GM12873 (cell line): Measurements from ENCODE around the gene NPM3.

Source experiments
- TF ChIP-seq, protein P1 (sequence below): IDR thresholded peaks from 2 replicates; pipeline ENCODE4 v1.5.1; 2012; ENCODE audit warnings: low read depth, mild to moderate bottlenecking, moderate library complexity, low read length, control low read depth; ENCODE audit not compliant: insufficient read depth; ENCODE audit errors: missing control alignments

The NPM3 gene

DNA sequence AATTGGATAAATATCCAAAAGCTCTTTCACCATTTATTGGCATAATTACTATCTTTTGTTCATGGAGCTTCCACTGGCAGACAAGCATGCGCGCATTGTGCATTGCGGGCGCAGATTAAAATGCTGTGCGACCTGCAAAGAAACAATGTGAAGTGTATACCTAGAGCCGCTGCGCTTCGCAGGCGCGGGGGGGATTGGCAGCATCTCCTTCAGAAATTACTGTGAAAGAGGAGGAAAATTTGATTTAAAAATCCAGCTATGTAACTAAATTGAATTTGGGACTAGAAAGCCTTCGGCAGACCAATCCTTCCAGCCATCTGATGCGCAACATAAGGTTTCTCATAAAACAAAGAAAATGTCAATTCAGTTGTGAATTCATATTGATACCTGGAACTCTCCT lies 10.3 kb upstream of the NPM3 start:
- TF ChIP-seq, protein P1, sequence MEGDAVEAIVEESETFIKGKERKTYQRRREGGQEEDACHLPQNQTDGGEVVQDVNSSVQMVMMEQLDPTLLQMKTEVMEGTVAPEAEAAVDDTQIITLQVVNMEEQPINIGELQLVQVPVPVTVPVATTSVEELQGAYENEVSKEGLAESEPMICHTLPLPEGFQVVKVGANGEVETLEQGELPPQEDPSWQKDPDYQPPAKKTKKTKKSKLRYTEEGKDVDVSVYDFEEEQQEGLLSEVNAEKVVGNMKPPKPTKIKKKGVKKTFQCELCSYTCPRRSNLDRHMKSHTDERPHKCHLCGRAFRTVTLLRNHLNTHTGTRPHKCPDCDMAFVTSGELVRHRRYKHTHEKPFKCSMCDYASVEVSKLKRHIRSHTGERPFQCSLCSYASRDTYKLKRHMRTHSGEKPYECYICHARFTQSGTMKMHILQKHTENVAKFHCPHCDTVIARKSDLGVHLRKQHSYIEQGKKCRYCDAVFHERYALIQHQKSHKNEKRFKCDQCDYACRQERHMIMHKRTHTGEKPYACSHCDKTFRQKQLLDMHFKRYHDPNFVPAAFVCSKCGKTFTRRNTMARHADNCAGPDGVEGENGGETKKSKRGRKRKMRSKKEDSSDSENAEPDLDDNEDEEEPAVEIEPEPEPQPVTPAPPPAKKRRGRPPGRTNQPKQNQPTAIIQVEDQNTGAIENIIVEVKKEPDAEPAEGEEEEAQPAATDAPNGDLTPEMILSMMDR, result no peak

DNA sequence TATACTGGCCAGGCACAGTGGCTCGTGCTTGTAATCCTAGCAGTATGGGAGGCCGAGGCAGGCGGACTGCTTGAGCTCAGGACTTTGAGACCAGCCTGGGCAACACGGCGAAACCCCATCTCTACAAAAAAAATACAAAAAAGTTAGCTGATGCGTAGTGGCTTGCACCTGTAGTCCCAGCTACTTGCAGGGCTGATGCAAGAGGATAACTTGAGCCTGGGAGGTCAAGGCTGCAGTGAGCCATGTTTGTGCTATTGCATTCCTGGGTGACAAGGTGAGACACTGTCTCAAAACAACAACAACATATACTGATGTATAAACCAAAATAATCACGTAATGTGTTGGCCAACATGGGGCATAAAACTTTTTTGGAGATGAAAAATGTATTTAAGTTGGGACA lies 6.4 kb upstream of the NPM3 start:
- TF ChIP-seq, protein P1, result no peak

DNA sequence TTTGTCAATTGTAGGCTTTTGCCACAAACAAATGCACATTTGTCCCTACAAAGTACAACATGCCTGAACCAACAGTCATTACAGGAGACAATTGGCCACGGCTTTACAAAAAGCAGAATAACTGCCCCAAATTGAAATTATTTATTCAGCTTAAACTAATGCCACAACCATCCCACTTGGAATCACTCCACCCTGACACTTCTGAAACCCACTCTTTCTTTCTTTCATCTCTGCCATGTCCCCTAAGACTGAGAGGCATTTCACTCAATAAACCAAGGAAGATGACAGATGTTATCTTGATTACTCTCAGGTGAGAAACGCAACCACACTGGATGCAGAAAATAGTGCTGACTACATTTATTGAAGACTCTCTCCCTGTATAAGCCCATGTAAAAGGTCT lies 2.6 kb upstream of the NPM3 start:
- TF ChIP-seq, protein P1, result no peak

DNA sequence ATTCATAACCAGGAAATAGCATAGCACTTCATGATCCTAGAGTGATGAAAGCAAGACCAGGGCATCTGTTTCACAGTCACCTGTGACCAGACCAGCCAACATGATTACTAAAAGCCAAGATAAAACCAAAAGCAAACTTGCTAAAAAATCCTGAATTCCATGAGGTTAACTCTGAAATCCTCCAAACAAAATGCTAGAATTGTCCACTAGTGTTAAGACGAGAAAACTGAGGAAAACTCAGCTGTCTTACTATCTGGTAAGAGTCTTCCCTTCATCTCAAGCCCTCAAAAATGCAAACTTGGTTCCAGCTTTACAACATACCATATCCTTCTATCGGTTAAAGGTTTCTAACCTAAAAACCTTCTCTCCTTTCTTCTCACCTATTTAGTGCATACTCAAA lies 1.3 kb upstream of the NPM3 start:
- TF ChIP-seq, protein P1, result no peak

DNA sequence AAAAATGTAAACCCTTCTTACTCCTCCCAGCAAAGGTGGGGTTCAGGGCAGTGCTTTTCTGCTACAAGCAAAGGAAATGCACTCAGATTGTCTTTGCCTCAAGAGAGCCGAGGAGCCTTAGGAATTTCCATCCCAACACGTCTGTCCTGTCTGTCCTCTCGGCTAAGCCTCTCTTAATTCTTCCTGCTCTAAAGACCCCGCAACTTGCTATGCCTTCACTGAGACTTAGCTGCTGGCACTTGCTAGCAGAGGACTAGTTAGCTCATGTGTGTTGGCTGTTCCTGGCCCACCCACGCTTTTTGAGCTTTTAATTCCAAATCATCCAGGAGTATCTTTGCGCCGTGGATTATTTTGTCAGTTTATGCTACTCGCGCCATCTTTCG lies 481 bp upstream of the NPM3 start:
- TF ChIP-seq, protein P1, result no peak

DNA sequence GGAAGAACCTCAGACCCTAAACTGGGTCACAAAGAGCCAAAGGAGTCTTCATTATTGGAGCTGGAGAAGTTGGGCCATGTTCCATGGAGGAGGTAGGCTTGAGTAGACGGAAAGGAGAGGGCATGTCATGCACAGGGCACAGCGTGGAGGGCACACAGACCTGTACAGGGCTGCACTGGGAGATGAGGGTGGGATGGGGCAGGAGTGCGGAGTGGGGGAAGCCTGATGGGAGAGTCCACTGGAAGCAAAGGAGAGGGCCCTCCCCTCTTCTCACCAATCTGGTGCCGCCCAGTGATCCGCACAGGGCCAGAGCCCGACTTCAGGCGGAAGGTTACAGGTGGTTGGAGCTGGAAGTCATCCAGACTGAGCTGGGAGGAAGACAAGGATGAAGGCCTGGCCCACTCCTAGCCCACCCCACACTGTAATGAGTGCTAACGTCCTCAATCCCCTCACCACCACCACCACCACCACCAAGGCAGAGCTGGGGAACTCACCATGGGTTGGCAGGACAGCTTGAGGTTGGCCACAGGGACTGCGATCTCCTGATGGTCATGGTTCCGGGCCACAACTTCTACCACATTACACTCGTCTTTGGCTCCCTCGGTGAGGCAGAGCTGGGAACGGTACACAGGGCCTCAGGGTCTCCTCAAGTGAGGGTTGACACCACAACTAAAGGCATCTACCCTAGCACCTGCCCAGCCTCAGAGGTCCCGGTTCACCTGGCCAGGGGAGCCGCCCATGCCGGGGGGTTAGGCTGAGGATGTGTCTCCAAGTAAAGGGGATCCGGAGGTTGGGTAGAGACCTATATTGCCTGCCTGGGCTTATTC lies 1.0 kb downstream of the NPM3 start:
- TF ChIP-seq, protein P1, result no peak

DNA sequence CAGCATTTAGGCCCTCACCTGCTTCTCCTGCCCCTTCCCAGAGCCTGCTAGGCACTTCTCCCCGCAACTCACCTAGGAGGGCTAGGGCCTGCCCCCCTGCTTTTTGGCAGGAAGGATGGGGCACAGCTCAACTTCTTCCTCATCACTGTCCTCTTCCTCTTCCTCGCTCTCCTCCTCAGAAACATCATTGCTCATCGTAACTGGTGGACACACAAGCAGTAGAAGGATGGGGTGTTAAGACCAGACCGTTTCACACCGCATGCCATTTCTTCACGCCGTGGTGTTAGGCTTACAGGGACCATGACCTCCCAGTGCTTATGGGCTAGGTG lies 1.6 kb downstream of the NPM3 start:
- TF ChIP-seq, protein P1, result no peak
